ENCODE measurements around the gene GGA2.

GGA2 gene

DNA sequence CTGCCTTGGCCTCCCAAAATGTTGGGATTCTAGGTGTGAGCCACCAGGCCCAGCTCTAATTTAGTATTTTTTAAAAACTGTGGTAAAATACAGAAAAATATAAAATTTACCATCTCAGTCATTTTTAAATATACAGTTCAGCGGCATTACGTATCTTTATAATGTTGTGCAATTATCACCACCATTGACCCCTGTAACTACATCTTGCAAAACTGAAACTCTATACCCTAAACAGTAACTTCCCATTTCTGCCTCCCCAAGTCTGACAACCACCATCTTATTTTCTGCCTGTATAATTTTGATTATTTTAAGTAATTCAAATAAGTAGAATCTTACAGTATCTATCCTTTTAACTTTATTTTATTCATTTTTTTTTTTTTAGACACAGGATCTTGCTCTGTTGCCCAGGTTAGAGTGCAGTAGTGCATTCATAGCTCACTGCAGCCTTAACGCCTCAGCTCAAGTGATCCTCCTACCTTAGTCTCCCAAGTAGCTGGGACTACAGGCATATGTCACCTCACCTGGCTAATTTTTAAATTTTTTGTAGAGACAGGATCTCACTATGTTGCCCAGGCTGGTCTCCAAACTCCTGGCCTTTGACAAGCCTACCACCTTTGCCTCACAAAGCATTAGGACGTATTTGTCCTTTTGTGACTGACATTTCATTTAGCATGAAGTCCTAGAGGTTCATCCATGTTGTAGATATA, 10.9 kb upstream of the GGA2 start:
- Histone ChIP-seq H3K4me3 (replicated peaks; ENCODE audit: low read depth, low read length) (no peak overlapping the region), H3K27me3 (replicated peaks; ENCODE audit: control insufficient read depth, insufficient read depth, low read length) (no peaks in the 10 kb centered on the region), H3K36me3 (ENCODE audit: control insufficient read depth, insufficient read depth, low read length) (peaks cover 22% of the 10 kb centered on the region)
- DNase-seq (ENCODE audit: extremely low read depth, insufficient read length): no peak
- TF ChIP-seq, protein P1, sequence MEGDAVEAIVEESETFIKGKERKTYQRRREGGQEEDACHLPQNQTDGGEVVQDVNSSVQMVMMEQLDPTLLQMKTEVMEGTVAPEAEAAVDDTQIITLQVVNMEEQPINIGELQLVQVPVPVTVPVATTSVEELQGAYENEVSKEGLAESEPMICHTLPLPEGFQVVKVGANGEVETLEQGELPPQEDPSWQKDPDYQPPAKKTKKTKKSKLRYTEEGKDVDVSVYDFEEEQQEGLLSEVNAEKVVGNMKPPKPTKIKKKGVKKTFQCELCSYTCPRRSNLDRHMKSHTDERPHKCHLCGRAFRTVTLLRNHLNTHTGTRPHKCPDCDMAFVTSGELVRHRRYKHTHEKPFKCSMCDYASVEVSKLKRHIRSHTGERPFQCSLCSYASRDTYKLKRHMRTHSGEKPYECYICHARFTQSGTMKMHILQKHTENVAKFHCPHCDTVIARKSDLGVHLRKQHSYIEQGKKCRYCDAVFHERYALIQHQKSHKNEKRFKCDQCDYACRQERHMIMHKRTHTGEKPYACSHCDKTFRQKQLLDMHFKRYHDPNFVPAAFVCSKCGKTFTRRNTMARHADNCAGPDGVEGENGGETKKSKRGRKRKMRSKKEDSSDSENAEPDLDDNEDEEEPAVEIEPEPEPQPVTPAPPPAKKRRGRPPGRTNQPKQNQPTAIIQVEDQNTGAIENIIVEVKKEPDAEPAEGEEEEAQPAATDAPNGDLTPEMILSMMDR (IDR thresholded peaks at IDR 0.05; ENCODE audit: insufficient read depth, low read length, poor library complexity, severe bottlenecking): no peak

GRCh38 chr16:23520500-23520899, 10.2 kb upstream of the GGA2 start:
- Histone ChIP-seq H3K36me3 (ENCODE audit: control insufficient read depth, insufficient read depth, low read length) (peaks cover 22% of the 10 kb centered on the region), H3K4me3 (replicated peaks; ENCODE audit: low read depth, low read length) (no peak overlapping the region)
- TF ChIP-seq, protein P1 (IDR thresholded peaks at IDR 0.05; ENCODE audit: insufficient read depth, low read length, poor library complexity, severe bottlenecking): no peak

DNA sequence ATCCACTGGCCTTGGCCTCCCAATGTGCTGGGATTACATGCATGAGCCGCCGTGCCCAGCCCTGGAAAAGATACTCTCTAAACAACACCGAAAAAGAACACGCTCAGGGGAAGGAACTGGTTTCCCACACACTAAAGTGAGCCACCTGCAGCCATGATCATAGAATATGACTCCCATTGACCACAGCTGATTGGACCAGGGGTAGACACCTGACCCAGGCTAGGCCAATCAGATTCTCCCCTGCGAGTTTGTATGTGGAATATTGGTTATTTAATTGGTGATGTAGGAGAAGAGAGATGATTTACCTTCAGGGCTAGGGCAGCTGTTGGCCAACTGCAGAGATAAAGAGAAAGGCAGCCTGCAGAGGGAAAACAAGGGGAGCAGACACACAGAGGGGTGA, 9.0 kb upstream of the GGA2 start:
- no peaks in the 10 kb centered on the region for H3K27me3 ChIP-seq (replicated peaks; ENCODE audit: control insufficient read depth, insufficient read depth, low read length)
- H3K36me3 ChIP-seq (ENCODE audit: control insufficient read depth, insufficient read depth, low read length): peaks cover 19% of the 10 kb centered on the region
- no peak for DNase-seq (ENCODE audit: extremely low read depth, insufficient read length)
- no peak overlapping the region for H3K4me3 ChIP-seq (replicated peaks; ENCODE audit: low read depth, low read length)
- TF ChIP-seq, protein P1 (IDR thresholded peaks at IDR 0.05; ENCODE audit: insufficient read depth, low read length, poor library complexity, severe bottlenecking): no peak

More at GRCh38 chr16:23520500-23520899, 10.2 kb upstream of the GGA2 start:
- DNase-seq (ENCODE audit: extremely low read depth, insufficient read length): no peak
- H3K27me3 ChIP-seq (replicated peaks; ENCODE audit: control insufficient read depth, insufficient read depth, low read length): no peaks in the 10 kb centered on the region

DNA sequence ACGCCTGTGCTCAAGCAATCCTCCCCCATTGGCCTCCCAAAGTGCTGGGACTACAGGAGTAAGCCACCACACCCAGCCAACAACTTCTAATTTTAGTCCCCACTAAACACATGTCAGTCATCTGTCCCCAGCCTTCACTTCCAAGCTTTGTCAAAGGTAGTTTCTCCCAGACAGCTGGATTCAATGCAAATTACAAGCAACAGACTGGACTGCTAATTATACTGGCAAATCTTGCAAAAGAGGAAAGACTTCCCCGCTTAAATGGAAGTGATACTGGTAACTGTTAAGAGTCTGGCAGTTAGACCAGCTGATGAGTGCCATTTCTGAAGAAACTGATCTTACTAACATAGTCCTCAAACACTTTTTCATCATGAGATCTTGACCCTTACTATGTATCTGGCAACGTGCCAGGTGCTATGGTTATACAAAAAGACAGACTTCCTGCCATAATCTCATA, 8.2 kb upstream of the GGA2 start:
- peaks cover 14% of the 10 kb centered on the region for H3K36me3 ChIP-seq (ENCODE audit: control insufficient read depth, insufficient read depth, low read length)
- peak; percentile 52 for DNase-seq (ENCODE audit: extremely low read depth, insufficient read length)
- H3K27me3 ChIP-seq (replicated peaks; ENCODE audit: control insufficient read depth, insufficient read depth, low read length): no peaks in the 10 kb centered on the region
- no peak overlapping the region for H3K4me3 ChIP-seq (replicated peaks; ENCODE audit: low read depth, low read length)
- TF ChIP-seq, protein P1 (IDR thresholded peaks at IDR 0.05; ENCODE audit: insufficient read depth, low read length, poor library complexity, severe bottlenecking): no peak

DNA sequence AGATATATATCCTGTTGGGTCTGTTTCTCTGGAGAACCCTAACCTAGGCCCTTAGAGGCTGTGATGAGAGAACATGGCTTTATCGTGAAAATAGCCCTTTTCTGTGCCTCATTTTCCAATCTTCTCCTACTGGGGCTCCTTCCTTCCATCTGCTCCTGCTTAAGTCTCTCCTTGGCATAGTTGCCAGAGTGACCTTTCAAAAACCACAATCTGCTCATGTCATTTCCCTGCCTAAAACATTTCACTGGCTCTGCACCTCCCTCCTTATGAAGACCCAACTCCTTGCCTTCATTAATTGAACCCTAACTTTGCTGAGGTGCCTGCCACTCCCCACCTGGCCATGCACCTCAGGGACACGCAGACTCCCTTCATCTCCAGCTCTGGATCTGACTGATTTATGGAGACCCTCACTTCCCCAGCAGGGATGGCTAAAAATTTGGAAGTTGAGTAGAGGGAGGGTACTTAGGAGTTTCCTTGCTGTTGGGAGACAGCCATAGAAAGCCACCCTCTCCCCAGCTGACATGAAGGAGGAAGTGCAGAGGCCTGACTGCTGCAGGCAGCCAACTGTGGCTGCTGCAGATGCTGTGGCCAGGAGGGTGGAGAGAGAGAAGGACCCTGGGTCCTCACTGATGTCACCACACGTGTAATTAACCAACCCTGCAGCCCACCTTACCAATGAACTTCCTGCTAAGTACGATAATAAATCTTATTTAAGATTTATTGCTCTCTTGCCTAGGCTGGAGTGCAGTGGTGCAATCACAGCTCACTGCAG, 6.3 kb upstream of the GGA2 start:
- Histone ChIP-seq H3K4me3 (replicated peaks; ENCODE audit: low read depth, low read length) (no peak overlapping the region), H3K36me3 (ENCODE audit: control insufficient read depth, insufficient read depth, low read length) (peaks cover 4% of the 10 kb centered on the region), H3K27me3 (replicated peaks; ENCODE audit: control insufficient read depth, insufficient read depth, low read length) (no peaks in the 10 kb centered on the region)
- TF ChIP-seq, protein P1 (IDR thresholded peaks at IDR 0.05; ENCODE audit: insufficient read depth, low read length, poor library complexity, severe bottlenecking): no peak
- peak; percentile 39 for DNase-seq (ENCODE audit: extremely low read depth, insufficient read length)

Measured in GM06990 (cell line).